Suprapubic skin (tissue), 3 donors: Measurements from ENCODE around the gene TMPRSS13.

Experiments used
- CTCF ChIP-seq, 2 donors: fragments of 200-600 bp in 1 of 2; fragments of 450-650 bp in 1 of 2; sonication (generic) in 1 of 2; IDR thresholded peaks; one replicate each; pipeline ENCODE4 v1.5.1; 2016 to 2019; ENCODE audit warnings: antibody characterized with exemption in 2 of 2, mild to moderate bottlenecking in 1 of 2, moderate library complexity in 1 of 2
- POLR2A ChIP-seq, 2 donors: fragments of 450-650 bp; IDR thresholded peaks; one replicate each; pipeline ENCODE4 v1.6.1; 2017; ENCODE audit warnings: antibody characterized with exemption in 2 of 2, mild to moderate bottlenecking in 2 of 2, moderate library complexity in 2 of 2

DNA sequence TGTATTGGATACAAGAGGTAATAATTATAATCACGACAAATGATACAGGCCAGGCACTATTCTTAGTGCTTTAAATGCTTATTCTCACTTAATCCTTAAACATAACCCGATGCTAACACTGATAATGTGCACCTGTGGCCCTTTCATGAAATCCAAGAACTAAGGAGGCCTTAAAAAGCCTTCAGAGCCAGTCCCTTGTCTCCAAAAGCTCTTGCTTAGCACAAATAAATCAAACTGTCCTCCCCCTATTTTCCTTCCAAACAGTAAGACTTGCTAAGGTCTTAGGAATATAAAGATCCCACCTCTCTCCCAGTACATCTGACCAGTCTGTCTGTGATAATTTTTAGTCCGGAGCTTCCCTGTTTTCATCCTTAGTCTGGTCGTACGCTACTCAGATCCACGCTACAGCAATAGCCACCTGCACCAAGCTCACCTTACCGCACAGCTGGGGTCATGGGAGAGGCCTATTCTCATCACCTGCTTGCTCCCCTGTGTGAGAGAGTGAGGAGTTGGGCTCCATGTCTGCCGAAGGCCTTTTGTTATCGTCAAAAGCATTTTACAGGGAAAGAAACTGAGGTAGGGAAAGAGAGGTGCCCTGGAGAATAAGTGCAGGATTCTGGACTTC, 69.6 kb downstream of the TMPRSS13 start:
- no peak for TF ChIP-seq CTCF (IDR thresholded peaks at IDR 0.05)
- TF ChIP-seq POLR2A (IDR thresholded peaks at IDR 0.05), result no peak
